ENCODE results near the gene WWOX.

The WWOX gene

DNA sequence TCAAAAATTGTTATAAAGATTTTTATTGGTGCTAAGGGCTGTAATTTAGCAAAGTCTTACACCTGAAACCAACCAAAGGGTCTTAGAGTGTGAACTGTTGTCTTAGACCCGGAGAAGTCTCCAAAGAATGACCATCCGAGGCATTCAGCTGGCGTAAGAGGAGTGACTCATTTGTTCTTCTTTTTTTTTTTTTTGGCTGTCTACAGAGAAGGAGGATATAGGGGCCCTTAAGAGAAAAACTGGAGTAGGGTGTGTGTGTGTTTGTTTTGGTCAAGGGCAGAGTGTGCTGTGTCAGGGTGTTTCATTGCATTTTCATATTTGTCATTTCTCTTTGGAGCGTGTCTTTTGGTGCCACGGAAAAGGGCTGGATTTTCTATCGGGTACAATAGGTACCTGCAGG, 508.0 kb downstream of the WWOX start:
- TF ChIP-seq, protein P1, sequence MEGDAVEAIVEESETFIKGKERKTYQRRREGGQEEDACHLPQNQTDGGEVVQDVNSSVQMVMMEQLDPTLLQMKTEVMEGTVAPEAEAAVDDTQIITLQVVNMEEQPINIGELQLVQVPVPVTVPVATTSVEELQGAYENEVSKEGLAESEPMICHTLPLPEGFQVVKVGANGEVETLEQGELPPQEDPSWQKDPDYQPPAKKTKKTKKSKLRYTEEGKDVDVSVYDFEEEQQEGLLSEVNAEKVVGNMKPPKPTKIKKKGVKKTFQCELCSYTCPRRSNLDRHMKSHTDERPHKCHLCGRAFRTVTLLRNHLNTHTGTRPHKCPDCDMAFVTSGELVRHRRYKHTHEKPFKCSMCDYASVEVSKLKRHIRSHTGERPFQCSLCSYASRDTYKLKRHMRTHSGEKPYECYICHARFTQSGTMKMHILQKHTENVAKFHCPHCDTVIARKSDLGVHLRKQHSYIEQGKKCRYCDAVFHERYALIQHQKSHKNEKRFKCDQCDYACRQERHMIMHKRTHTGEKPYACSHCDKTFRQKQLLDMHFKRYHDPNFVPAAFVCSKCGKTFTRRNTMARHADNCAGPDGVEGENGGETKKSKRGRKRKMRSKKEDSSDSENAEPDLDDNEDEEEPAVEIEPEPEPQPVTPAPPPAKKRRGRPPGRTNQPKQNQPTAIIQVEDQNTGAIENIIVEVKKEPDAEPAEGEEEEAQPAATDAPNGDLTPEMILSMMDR (IDR thresholded peaks at IDR 0.05; ENCODE audit: low read depth, low read length), result no peak
- DNase-seq (ENCODE audit: extremely low read depth, low read depth), result no peak

GRCh38 chr16:78608305-78608776, 508.9 kb downstream of the WWOX start:
- DNase-seq (ENCODE audit: extremely low read depth, low read depth), result no peak

GRCh38 chr16:78609402-78610274, 510.2 kb downstream of the WWOX start:
- no peak for DNase-seq (ENCODE audit: extremely low read depth, low read depth)
- TF ChIP-seq, protein P1 (IDR thresholded peaks at IDR 0.05; ENCODE audit: low read depth, low read length), result no peak

More at GRCh38 chr16:78608305-78608776, 508.9 kb downstream of the WWOX start:
- TF ChIP-seq, protein P1 (IDR thresholded peaks at IDR 0.05; ENCODE audit: low read depth, low read length), result no peak

GRCh38 chr16:78611318-78611717, 511.9 kb downstream of the WWOX start:
- DNase-seq (ENCODE audit: extremely low read depth, low read depth), result no peak
- TF ChIP-seq, protein P1 (IDR thresholded peaks at IDR 0.05; ENCODE audit: low read depth, low read length), result no peak

GRCh38 chr16:78619811-78620210, 520.4 kb downstream of the WWOX start:
- TF ChIP-seq, protein P1 (IDR thresholded peaks at IDR 0.05; ENCODE audit: low read depth, low read length), result no peak
- no peak for DNase-seq (ENCODE audit: extremely low read depth, low read depth)

- TF ChIP-seq, protein P1 (IDR thresholded peaks at IDR 0.05; ENCODE audit: low read depth, low read length), result no peak
- DNase-seq (ENCODE audit: extremely low read depth, low read depth), result no peak
Measured at GRCh38 chr16:78620291-78620690, 520.8 kb downstream of the WWOX start.

DNA sequence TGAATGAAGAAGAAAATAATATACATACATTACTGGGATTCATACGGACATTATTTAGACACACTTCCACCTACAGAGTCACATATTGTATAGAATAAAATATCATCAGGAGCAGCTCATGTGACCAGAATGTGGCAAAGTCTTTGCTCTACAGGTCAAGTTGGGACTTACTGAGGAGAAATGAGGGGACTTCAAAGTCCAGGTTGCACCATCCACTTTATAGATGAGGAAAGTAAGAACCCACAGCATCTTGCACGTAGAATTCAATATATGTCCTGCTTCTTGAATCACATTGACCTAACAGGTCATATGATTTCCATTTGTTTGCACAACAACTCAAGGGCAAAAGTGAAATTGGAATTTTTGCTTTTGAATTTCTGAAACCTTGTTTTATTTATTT, 524.3 kb downstream of the WWOX start:
- no peak for DNase-seq (ENCODE audit: extremely low read depth, low read depth)
- TF ChIP-seq, protein P1 (IDR thresholded peaks at IDR 0.05; ENCODE audit: low read depth, low read length), result no peak
